HCEC 1CT (cell line): ENCODE measurements around the gene ANKIB1.
A peak's percentile ranks its signal among the peaks of the same experiment; 100 is the strongest.

Experiments
- DNase-seq: peaks from one replicate; pipeline ENCODE4 v3.0.0-alpha.2; 2017

ANKIB1 gene

GRCh38 chr7:92266415-92267241 lies 20.9 kb downstream of the ANKIB1 start:
- DNase-seq, result no peak

- no peak for DNase-seq
These were observed 23.1 kb downstream of the ANKIB1 start for GRCh38 chr7:92268921-92269320.

GRCh38 chr7:92275327-92275726 lies 29.6 kb downstream of the ANKIB1 start:
- DNase-seq, result no peak

- no peak for DNase-seq
These were observed 30.7 kb downstream of the ANKIB1 start for GRCh38 chr7:92276460-92276864.

- DNase-seq, result no peak
These were observed 33.7 kb downstream of the ANKIB1 start for GRCh38 chr7:92279396-92280031.

- DNase-seq, result no peak
These were observed 35.3 kb downstream of the ANKIB1 start for GRCh38 chr7:92281031-92281430.

GRCh38 chr7:92282221-92282814 lies 36.5 kb downstream of the ANKIB1 start:
- DNase-seq, result no peak

GRCh38 chr7:92282930-92283329 lies 37.2 kb downstream of the ANKIB1 start:
- DNase-seq, result no peak

- DNase-seq, result no peak
These were observed 43.5 kb downstream of the ANKIB1 start for GRCh38 chr7:92289321-92289720.

GRCh38 chr7:92292981-92293380 lies 47.2 kb downstream of the ANKIB1 start:
- no peak for DNase-seq

- DNase-seq, result peak; percentile 13
These were observed 48.3 kb downstream of the ANKIB1 start for GRCh38 chr7:92293896-92294590.

- no peak for DNase-seq
These were observed 49.6 kb downstream of the ANKIB1 start for GRCh38 chr7:92295391-92295790.

- DNase-seq, result no peak
These were observed 50.5 kb downstream of the ANKIB1 start for GRCh38 chr7:92296235-92296634.

GRCh38 chr7:92296880-92297445 lies 51.2 kb downstream of the ANKIB1 start:
- DNase-seq, result no peak

GRCh38 chr7:92297736-92298135 lies 52.0 kb downstream of the ANKIB1 start:
- no peak for DNase-seq

GRCh38 chr7:92303761-92304160 lies 58.0 kb downstream of the ANKIB1 start:
- no peak for DNase-seq

GRCh38 chr7:92304406-92304893 lies 58.7 kb downstream of the ANKIB1 start:
- no peak for DNase-seq

- DNase-seq, result no peak
These were observed 60.4 kb downstream of the ANKIB1 start for GRCh38 chr7:92306153-92306552.

GRCh38 chr7:92313055-92313454 lies 67.3 kb downstream of the ANKIB1 start:
- no peak for DNase-seq

- no peak for DNase-seq
These were observed 73.5 kb downstream of the ANKIB1 start for GRCh38 chr7:92319243-92319642.

- no peak for DNase-seq
These were observed 79.4 kb downstream of the ANKIB1 start for GRCh38 chr7:92325173-92325572.

- no peak for DNase-seq
These were observed 80.1 kb downstream of the ANKIB1 start for GRCh38 chr7:92325858-92326257.
